ENCODE measurements around the gene CFAP99. TPM values are rescaled to one million over a fixed set of nuclear protein-coding genes. Genes with fewer than 3 reads are reported as not detected.

Gene CFAP99
- total RNA-seq, 1 donor from 2014 or later: not detected

GRCh38 chr4:2445130-2445529 lies 26.4 kb downstream of the CFAP99 start:
- no peaks in the 10 kb centered on the region for H3K9me3 Mint-ChIP-seq

DNA sequence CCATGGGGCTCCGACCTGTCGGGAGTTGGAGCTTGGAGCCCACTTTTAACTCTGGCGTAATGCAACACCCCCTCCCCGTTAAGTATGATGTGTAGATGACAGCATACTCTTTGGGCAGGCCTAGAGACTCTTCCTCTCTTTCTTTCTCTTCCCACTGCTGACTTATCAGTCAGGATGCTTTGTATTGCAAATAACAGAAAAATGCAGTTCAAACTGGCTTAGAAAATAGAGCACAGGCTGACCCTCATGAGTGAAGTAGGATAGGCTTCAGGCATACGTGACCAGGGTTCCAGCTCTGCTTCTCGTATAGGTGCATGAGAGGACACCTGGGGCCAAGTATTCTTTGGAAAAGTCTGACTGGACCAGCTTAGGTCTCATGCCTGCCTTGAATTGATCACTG lies 26.8 kb downstream of the CFAP99 start:
- Histone ChIP-seq H3K79me2 (ENCODE audit: low read depth) (no peaks in the 10 kb centered on the region), H3K9me3 (ENCODE audit: low read depth) (no peaks in the 10 kb centered on the region), H3K4me2 (no peak overlapping the region), H3K4me1 (no peaks in the 10 kb centered on the region), H3K27ac (no peak overlapping the region), H4K20me1 (ENCODE audit: low read depth) (no peaks in the 10 kb centered on the region), H2AFZ (replicated peaks) (no peak overlapping the region), H3K36me3 (no peaks in the 10 kb centered on the region), H3K4me3 (no peak overlapping the region), H3K9ac (no peak overlapping the region), H3F3A (ENCODE audit: low read depth) (no peaks in the 10 kb centered on the region), H3K27me3 (no peaks in the 10 kb centered on the region)
- Mint-ChIP-seq H3K4me3 (no peak overlapping the region), H3K4me1 (no peaks in the 10 kb centered on the region), H3K27ac (no peak overlapping the region), H3K27me3 (ENCODE audit: insufficient read depth, low read depth) (peaks cover 7% of the 10 kb centered on the region), H3K9me3 (no peaks in the 10 kb centered on the region), H3K36me3 (no peaks in the 10 kb centered on the region)
- no peak for DNase-seq (ENCODE audit: low spot score)
- no peak for TF ChIP-seq CTCF (IDR thresholded peaks at IDR 0.05)
- TF ChIP-seq EZH2phosphoT487 (IDR thresholded peaks at IDR 0.05): no peak
- TF ChIP-seq EZH2 (IDR thresholded peaks at IDR 0.05): no peak

More at GRCh38 chr4:2445130-2445529, 26.4 kb downstream of the CFAP99 start:
- Histone ChIP-seq H3K9ac (no peak overlapping the region), H3F3A (ENCODE audit: low read depth) (no peaks in the 10 kb centered on the region), H3K4me3 (no peak overlapping the region), H3K27me3 (no peaks in the 10 kb centered on the region), H3K79me2 (ENCODE audit: low read depth) (no peaks in the 10 kb centered on the region), H3K27ac (no peak overlapping the region), H3K9me3 (ENCODE audit: low read depth) (no peaks in the 10 kb centered on the region), H4K20me1 (ENCODE audit: low read depth) (no peaks in the 10 kb centered on the region), H3K36me3 (no peaks in the 10 kb centered on the region), H3K4me1 (no peaks in the 10 kb centered on the region), H2AFZ (replicated peaks) (no peak overlapping the region), H3K4me2 (no peak overlapping the region)
- no peak for TF ChIP-seq EZH2 (IDR thresholded peaks at IDR 0.05)
- TF ChIP-seq CTCF (IDR thresholded peaks at IDR 0.05): no peak
- TF ChIP-seq EZH2phosphoT487 (IDR thresholded peaks at IDR 0.05): no peak
- no peak for DNase-seq (ENCODE audit: low spot score)
- Mint-ChIP-seq H3K4me1 (no peaks in the 10 kb centered on the region), H3K27me3 (ENCODE audit: insufficient read depth, low read depth) (peaks cover 7% of the 10 kb centered on the region), H3K36me3 (no peaks in the 10 kb centered on the region), H3K27ac (no peak overlapping the region), H3K4me3 (no peak overlapping the region)

DNA sequence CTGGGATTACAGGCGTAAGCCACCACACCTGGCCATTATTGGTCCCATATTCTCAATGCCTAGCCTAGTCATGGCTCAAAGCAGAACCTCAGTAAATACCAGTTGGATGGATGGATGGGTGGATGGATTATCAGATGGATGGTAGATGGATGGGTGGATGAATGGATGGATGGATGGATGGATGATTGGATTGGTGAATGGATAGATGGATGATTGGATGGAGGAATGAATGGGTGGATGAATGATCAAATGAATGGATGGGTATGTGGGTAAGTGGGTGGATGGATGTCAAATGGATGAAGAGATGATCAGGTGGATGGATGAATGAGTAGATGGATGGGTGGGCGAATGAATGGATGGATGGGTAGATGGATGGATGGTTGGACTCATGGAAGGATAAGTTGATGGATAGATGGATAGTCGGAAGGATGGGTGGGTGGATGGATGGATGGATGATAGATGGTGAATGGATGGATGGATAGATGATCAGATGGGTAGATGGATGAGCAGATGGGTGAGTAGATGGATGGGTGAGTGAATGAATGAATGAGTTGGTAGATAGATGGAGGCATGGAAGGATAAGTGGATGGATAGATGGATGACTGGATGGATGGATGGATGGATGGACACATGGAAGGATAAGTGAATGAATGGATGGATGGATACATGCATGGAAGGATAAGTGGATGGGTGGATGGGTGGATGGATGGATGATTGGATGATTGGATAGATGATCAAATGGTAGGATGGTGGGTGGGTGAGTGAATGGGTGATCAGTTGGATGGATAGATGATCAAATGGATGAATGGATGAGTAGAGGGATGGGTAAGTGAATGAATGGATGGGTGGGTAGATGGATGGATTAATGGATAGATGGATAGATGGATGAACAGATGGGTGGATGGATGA lies 28.2 kb downstream of the CFAP99 start:
- Histone ChIP-seq H3K4me2 (no peak overlapping the region), H3K4me3 (no peak overlapping the region), H4K20me1 (ENCODE audit: low read depth) (no peaks in the 10 kb centered on the region), H3K79me2 (ENCODE audit: low read depth) (no peaks in the 10 kb centered on the region), H3K27me3 (no peaks in the 10 kb centered on the region), H3K9ac (no peak overlapping the region), H3K9me3 (ENCODE audit: low read depth) (no peaks in the 10 kb centered on the region), H2AFZ (replicated peaks) (no peak overlapping the region), H3F3A (ENCODE audit: low read depth) (no peaks in the 10 kb centered on the region), H3K36me3 (no peaks in the 10 kb centered on the region), H3K27ac (no peak overlapping the region), H3K4me1 (no peaks in the 10 kb centered on the region)
- Mint-ChIP-seq H3K27me3 (ENCODE audit: insufficient read depth, low read depth) (peaks cover 10% of the 10 kb centered on the region), H3K4me3 (no peak overlapping the region), H3K27ac (no peak overlapping the region), H3K36me3 (no peaks in the 10 kb centered on the region), H3K9me3 (no peaks in the 10 kb centered on the region), H3K4me1 (no peaks in the 10 kb centered on the region)
- DNase-seq (ENCODE audit: low spot score): no peak
- TF ChIP-seq EZH2phosphoT487 (IDR thresholded peaks at IDR 0.05) (no peak), CTCF (IDR thresholded peaks at IDR 0.05) (no peak), EZH2 (IDR thresholded peaks at IDR 0.05) (no peak)
